T-cell (primary cell): Measurements from ENCODE around the gene AGTRAP. TPM values are rescaled to one million over a fixed set of nuclear protein-coding genes. Genes with fewer than 3 reads are reported as not detected.

Experiments used
- ATAC-seq, 4 experiments: fragments of 200-7000 bp in 3 of 4; fragments of 150-1000 bp in 1 of 4; cut with Tn5 transposase; replicated peaks in 1 of 4; 1 replicate in 3 of 4; 2 replicates in 1 of 4; pipeline ENCODE4 v1.10.0; 2021; ENCODE audit warnings: moderate library complexity in 3 of 4, mild to moderate bottlenecking in 2 of 4, moderate number of reproducible peaks in 1 of 4
- CTCF ChIA-PET, 2 donors: fragments of 300-600 bp; sonication (Branson Sonifier 250); formaldehyde crosslinking; loops; one replicate each; lab custom pipeline; 2022; ENCODE audit warnings: antibody characterized with exemption in 2 of 2; lab: Charles Lee
- POLR2A ChIA-PET, 2 donors: fragments of 300-600 bp; sonication (Branson Sonifier 250); formaldehyde crosslinking; loops; one replicate each; lab custom pipeline; 2022; ENCODE audit warnings: antibody characterized with exemption in 2 of 2; lab: Charles Lee
- DNase-seq, 35 experiments: peaks; one replicate each; pipeline versions ENCODE4 v3.0.0 to v3.0.0-alpha.2; 2013 to 2023
- H3K27ac ChIP-seq: one replicate; pipeline ENCODE4 v1.5.1; 2013; ENCODE audit warnings: low read length
- H3K27me3 ChIP-seq, 2 experiments: replicated peaks in 1 of 2; 1 replicate in 1 of 2; 2 replicates in 1 of 2; pipeline versions ENCODE4 v1.6.1 to v1.7.0; 2013; ENCODE audit warnings: low read length in 1 of 2, mixed read lengths in 1 of 2; ENCODE audit not compliant: control insufficient read depth in 2 of 2, insufficient read depth in 2 of 2; ENCODE audit errors: extremely low read depth in 1 of 2
- H3K36me3 ChIP-seq, 2 donors: 1 replicate in 1 of 2; 2 replicates in 1 of 2; pipeline versions ENCODE4 v1.6.1 to v1.7.0; 2013; ENCODE audit warnings: low read length in 1 of 2; ENCODE audit not compliant: control insufficient read depth in 2 of 2, insufficient read depth in 1 of 2; ENCODE audit errors: extremely low read depth in 1 of 2
- H3K4me1 ChIP-seq, 2 experiments: 1 replicate in 1 of 2; 2 replicates in 1 of 2; pipeline versions ENCODE4 v1.6.1 to v1.7.0; 2013; ENCODE audit warnings: low read length in 2 of 2, mixed read lengths in 1 of 2; ENCODE audit not compliant: insufficient read depth in 2 of 2, control insufficient read depth in 1 of 2; ENCODE audit errors: extremely low read depth in 1 of 2
- H3K4me3 ChIP-seq, 2 donors: 1 replicate in 1 of 2; 2 replicates in 1 of 2; pipeline versions ENCODE4 v1.5.1 to v1.7.0; 2013; ENCODE audit warnings: mild to moderate bottlenecking in 2 of 2, low read length in 1 of 2, moderate library complexity in 1 of 2; ENCODE audit not compliant: control insufficient read depth in 1 of 2; ENCODE audit errors: extremely low read depth in 1 of 2
- H3K9me3 ChIP-seq: 2 replicates; pipeline ENCODE4 v1.7.0; 2013
- H3K27ac Mint-ChIP-seq, 2 donors: one replicate each; pipeline ENCODE4 v1.8.0; 2020 to 2021; ENCODE audit warnings: mild to moderate bottlenecking in 2 of 2, mixed read lengths in 2 of 2
- H3K27me3 Mint-ChIP-seq, 2 donors: one replicate each; pipeline ENCODE4 v1.8.0; 2021 to 2022; ENCODE audit warnings: mixed read lengths in 2 of 2
- H3K36me3 Mint-ChIP-seq: one replicate; pipeline ENCODE4 v1.8.0; 2021; ENCODE audit warnings: mixed read lengths
- H3K4me1 Mint-ChIP-seq, 3 donors: one replicate each; pipeline ENCODE4 v1.8.0; 2020 to 2022; ENCODE audit warnings: mixed read lengths in 3 of 3, mild to moderate bottlenecking in 1 of 3
- H3K4me3 Mint-ChIP-seq, 3 donors: one replicate each; pipeline ENCODE4 v1.8.0; 2020 to 2022; ENCODE audit warnings: mild to moderate bottlenecking in 3 of 3, mixed read lengths in 3 of 3, moderate library complexity in 3 of 3
- H3K9me3 Mint-ChIP-seq, 3 donors: one replicate each; pipeline ENCODE4 v1.8.0; 2020 to 2022; ENCODE audit warnings: mixed read lengths in 3 of 3
- WGBS: methylation state at CpG from one replicate; pipeline ENCODE4 v1.1.5; 2013; ENCODE audit warnings: missing lambda C conversion rate; ENCODE audit not compliant: insufficient coverage; 5-methylcytosine and 5-hydroxymethylcytosine counted together
- total RNA-seq, 35 experiments: library from RNA in 6 of 35; stranded (reverse) in 6 of 35; fragments of 120-200 nt in 1 of 35; gene quantifications; one replicate each; pipeline versions ENCODE4 v1.2.1 to v1.2.4 and lab custom pipeline; 2013 to 2026

Gene AGTRAP
- total RNA-seq, 5 donors from 2014 or later (not counting 1 experiment from before 2014, with no cell fraction given), result 15.8 to 30.4 (median 19.5) TPM

DNA sequence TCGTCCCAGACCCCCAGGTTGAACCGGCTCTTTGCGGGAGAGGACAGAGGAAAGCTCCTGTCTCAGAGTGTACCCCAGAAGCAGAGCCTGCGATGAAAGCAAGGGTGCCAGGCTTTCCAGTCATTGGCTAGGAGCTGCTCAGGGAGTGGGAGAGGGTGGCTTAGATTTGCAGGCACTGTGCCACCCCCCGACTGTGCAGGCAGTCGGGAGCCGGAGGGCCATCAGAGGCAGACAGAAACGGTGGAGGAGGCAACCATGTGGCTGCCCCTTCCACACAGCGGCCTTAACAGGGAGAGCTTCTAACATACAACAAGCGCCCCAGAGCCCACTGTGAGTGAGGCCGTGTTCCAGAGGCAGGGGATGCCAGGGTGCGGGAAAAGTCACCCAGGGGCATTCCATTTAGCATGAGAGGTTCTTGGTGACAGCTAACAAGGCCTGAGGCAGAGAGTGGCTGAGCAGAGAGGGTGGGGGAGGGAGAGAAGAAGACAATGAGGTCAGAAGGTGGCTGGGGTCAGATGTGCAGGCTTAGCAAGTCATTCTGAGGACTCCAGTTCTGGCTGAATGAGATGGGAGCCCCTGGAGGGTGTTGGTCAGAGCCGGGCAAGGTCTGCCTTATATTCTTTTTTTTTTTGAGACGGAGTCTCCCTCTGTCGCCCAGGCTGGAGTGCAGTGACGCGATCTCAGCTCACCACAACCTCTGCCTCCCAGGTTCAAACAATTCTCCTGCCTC is 16.6 kb downstream of the AGTRAP start:
- peaks cover 12 to 25% of the 10 kb centered on the region in 2 donors for H3K36me3 ChIP-seq
- no peak overlapping the region for H3K27ac Mint-ChIP-seq
- no peak overlapping the region for H3K27ac ChIP-seq
- WGBS, result 93% methylated on average over 11 of the region's 17 CpGs
- DNase-seq (no peak), ATAC-seq (no peak)
- POLR2A ChIA-PET, result no interaction called here
- peaks cover 0 to 3% of the 10 kb centered on the region in 2 donors for H3K27me3 Mint-ChIP-seq
- no peaks in the 10 kb centered on the region for H3K27me3 ChIP-seq
- H3K4me1 Mint-ChIP-seq, result peaks cover 8 to 25% (median 16%) of the 10 kb centered on the region in 3 donors
- H3K4me3 ChIP-seq, result no peak overlapping the region
- H3K9me3 ChIP-seq, result no peaks in the 10 kb centered on the region
- H3K9me3 Mint-ChIP-seq, result no peaks in the 10 kb centered on the region
- CTCF ChIA-PET, result no interaction called here
- peaks cover 5% of the 10 kb centered on the region for H3K36me3 Mint-ChIP-seq
- H3K4me1 ChIP-seq, result peaks cover 0 to 22% of the 10 kb centered on the region in 2 experiments
- H3K4me3 Mint-ChIP-seq, result no peak overlapping the region

DNA sequence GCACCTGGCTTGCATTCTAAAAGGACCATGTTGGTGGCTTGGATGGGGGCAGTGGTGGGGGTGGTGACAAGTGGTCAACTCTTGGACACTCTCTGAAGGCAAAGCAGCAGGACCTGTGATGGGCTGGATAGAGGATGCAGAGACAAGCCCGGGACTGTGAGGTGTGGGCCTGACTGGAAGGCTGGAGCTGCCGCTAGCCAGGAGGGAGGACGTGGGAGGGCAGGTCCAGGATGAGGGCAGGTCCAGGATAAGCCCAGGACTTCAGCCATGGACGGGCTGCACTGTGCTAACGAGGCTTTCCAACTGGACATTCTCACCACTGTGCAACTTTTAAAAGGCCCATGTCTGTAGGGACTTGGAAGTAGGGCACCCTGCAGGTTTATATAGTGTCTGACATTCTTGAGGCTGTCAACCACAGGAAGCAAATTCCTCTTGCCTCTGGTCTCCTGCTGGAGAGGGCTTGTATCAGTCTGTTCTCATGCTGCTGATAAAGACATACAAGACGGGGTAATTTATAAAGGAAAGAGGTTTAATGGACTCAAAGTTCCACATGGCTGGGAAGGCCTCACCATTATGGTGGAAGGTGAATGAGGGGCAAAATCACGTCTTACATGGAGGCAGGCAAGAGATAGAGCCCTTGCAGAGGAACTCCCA is 17.7 kb downstream of the AGTRAP start:
- CTCF ChIA-PET, result no interaction called here
- H3K27ac ChIP-seq, result no peak overlapping the region
- WGBS, result 92% methylated on average over 2 of the region's 7 CpGs
- H3K36me3 Mint-ChIP-seq, result peaks cover 5% of the 10 kb centered on the region
- peaks cover 0 to 16% of the 10 kb centered on the region in 2 experiments for H3K4me1 ChIP-seq
- no peak for ATAC-seq
- no peaks in the 10 kb centered on the region for H3K9me3 ChIP-seq
- no peak overlapping the region for H3K27ac Mint-ChIP-seq
- DNase-seq, result no peak
- H3K4me1 Mint-ChIP-seq, result peaks cover 8 to 24% (median 16%) of the 10 kb centered on the region in 3 donors
- H3K27me3 ChIP-seq, result no peaks in the 10 kb centered on the region
- H3K36me3 ChIP-seq, result peaks cover 8 to 14% of the 10 kb centered on the region in 2 donors
- no peak overlapping the region for H3K4me3 ChIP-seq
- H3K9me3 Mint-ChIP-seq, result no peaks in the 10 kb centered on the region
- H3K27me3 Mint-ChIP-seq, result peaks cover 0 to 3% of the 10 kb centered on the region in 2 donors
- POLR2A ChIA-PET, result no interaction called here
- H3K4me3 Mint-ChIP-seq, result no peak overlapping the region

DNA sequence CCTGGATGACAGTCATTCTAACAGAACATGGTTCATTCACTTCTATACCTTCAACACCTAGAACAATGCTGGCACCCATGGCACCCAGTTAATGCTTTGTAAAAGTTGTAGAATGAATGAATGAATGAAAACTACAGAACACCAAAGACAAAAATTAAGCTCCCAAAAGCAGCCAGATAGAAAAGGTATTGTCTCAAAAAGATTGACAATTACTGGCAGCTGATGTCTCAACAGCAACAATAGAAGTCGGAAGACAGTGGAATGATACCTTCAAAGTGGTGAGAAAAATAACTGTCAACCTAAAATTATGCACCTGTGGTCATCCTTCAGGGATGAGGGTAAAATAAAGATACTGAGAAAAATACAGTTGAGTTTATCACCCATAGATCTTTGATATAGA is 21.1 kb downstream of the AGTRAP start:
- ChIA-PET POLR2A (no interaction called here), CTCF (no interaction called here)
- no peak for DNase-seq
- no peak for ATAC-seq
- H3K36me3 ChIP-seq, result no peaks in the 10 kb centered on the region
- no CpG with 5 or more reads among the region's 1 CpG for WGBS
- Mint-ChIP-seq H3K36me3 (no peaks in the 10 kb centered on the region), H3K27me3 (peaks cover 5 to 15% of the 10 kb centered on the region in 2 donors), H3K4me3 (no peak overlapping the region), H3K9me3 (no peaks in the 10 kb centered on the region), H3K27ac (no peak overlapping the region), H3K4me1 (peaks cover 8 to 16% (median 10%) of the 10 kb centered on the region in 3 donors)
- H3K9me3 ChIP-seq, result no peaks in the 10 kb centered on the region
- H3K4me1 ChIP-seq, result peaks cover 0 to 15% of the 10 kb centered on the region in 2 experiments
- no peak overlapping the region for H3K4me3 ChIP-seq
- H3K27me3 ChIP-seq, result peaks cover 0 to 10% of the 10 kb centered on the region in 2 experiments
- no peak overlapping the region for H3K27ac ChIP-seq

DNA sequence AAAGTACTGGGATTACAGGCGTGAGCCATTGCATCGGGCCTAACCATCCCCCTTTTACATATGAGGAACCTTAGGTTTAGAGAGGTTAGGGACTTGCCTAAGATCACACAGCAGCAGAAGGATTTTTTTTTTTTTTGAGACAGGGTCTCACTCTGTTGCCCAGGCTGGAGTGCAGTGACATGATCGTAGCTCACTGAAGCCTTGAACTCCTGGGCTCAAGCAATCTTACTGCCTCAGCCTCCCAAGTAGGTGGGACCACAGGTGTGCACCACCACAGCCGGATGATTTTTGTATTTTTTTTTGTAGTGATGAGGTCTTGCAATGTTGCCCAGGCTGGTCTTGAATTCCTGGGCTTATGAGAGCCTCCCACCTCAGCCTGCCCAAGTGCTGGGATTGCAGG is 23.9 kb downstream of the AGTRAP start:
- ATAC-seq (no peak), DNase-seq (no peak)
- ChIA-PET POLR2A (no interaction called here), CTCF (no interaction called here)
- Histone ChIP-seq H3K4me3 (no peak overlapping the region), H3K27ac (no peak overlapping the region), H3K9me3 (no peaks in the 10 kb centered on the region), H3K27me3 (peaks cover 0 to 35% of the 10 kb centered on the region in 2 experiments), H3K36me3 (no peaks in the 10 kb centered on the region), H3K4me1 (peaks cover 0 to 10% of the 10 kb centered on the region in 2 experiments)
- H3K36me3 Mint-ChIP-seq, result no peaks in the 10 kb centered on the region
- H3K9me3 Mint-ChIP-seq, result no peaks in the 10 kb centered on the region
- H3K4me3 Mint-ChIP-seq, result no peak overlapping the region
- WGBS, result no CpG with 5 or more reads among the region's 4 CpGs
- H3K4me1 Mint-ChIP-seq, result peaks cover 6 to 12% (median 10%) of the 10 kb centered on the region in 3 donors
- H3K27ac Mint-ChIP-seq, result no peak overlapping the region
- peaks cover 22 to 35% of the 10 kb centered on the region in 2 donors for H3K27me3 Mint-ChIP-seq

DNA sequence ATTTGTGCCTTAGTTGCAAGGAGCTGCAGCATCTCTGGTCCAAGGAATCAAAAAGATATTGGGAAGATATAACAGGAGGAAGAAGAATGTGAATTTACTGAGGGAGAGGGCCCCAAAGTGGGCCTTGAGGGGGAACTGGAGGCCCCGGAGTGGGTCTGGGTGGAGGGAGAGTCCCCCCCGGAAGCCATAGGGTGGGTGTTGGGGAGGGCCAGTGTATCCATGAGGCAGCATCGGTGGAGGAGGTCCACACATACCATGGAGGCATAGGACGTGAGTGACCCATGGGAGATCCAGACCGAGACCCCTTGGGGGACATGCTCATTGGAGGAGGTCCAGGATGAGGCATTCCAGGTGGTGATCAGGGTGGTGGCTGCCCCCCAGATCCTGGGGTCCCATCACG is 25.3 kb downstream of the AGTRAP start:
- DNase-seq, result no peak
- no peaks in the 10 kb centered on the region for H3K36me3 Mint-ChIP-seq

DNA sequence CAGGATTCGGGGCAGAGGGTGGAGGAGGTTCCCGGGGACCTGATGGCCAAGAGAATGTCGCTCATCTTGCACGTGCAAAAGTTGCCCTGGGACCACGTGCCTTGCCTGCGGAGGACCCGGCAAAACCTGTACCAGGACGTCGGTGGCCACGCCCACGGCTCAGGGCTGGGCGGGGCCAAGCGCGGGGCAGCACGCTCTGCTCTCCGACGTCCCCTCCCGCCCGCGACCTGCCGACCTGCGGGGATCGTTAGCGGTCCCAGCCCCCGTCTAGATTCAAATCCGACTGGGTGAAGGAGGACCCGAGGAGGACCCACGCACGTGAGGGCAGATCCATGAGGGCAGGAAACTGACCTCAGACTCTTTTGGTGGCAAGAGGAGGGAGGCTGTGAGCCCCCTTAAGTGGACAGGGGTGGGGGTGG is 26.1 kb downstream of the AGTRAP start, which contains the start of gene C1orf167:
Gene C1orf167 (plus strand): TSS at position 206 of the 419 bp plus-strand sequence. CDS start 2,208 bp downstream, outside the sequence.
- 4% methylated on average over 28 of the region's 29 CpGs for WGBS
- no peak within 1 kb of the TSS for H3K27ac Mint-ChIP-seq
- no peaks in the 10 kb centered on the region for H3K9me3 Mint-ChIP-seq
- Histone ChIP-seq H3K36me3 (no peaks in the 10 kb centered on the region), H3K27ac (no peak within 1 kb of the TSS), H3K27me3 (peaks cover 0 to 54% of the 10 kb centered on the region in 2 experiments), H3K9me3 (no peaks in the 10 kb centered on the region), H3K4me3 (peak within 1 kb of the TSS in 1 of 2 donors; percentile 32), H3K4me1 (peaks cover 0 to 10% of the 10 kb centered on the region in 2 experiments)
- peak within 1 kb of the TSS in 1 of 3 donors; percentile 4 for H3K4me3 Mint-ChIP-seq
- H3K4me1 Mint-ChIP-seq, result peaks cover 6 to 12% (median 10%) of the 10 kb centered on the region in 3 donors
- peak in 13 of 35 experiments; percentile 4 to 49 (median 24) for DNase-seq
- peak; percentile 45 to 76 (median 58) for ATAC-seq
- ChIA-PET POLR2A (no interaction called here), CTCF (no interaction called here)
- H3K36me3 Mint-ChIP-seq, result no peaks in the 10 kb centered on the region
- peaks cover 22 to 33% of the 10 kb centered on the region in 2 donors for H3K27me3 Mint-ChIP-seq

More for the DNA sequence above, 25.3 kb downstream of the AGTRAP start:
- ChIA-PET CTCF (no interaction called here), POLR2A (no interaction called here)
- H3K9me3 Mint-ChIP-seq, result no peaks in the 10 kb centered on the region
- no peak for ATAC-seq
- H3K27ac ChIP-seq, result no peak overlapping the region
- no peaks in the 10 kb centered on the region for H3K36me3 ChIP-seq
- H3K9me3 ChIP-seq, result no peaks in the 10 kb centered on the region
- H3K27me3 ChIP-seq, result peaks cover 0 to 48% of the 10 kb centered on the region in 2 experiments
- H3K27me3 Mint-ChIP-seq, result peaks cover 22 to 35% of the 10 kb centered on the region in 2 donors
- 89% methylated on average over 6 of the region's 6 CpGs for WGBS
- no peak overlapping the region for H3K4me3 ChIP-seq
- H3K4me3 Mint-ChIP-seq, result peak overlapping the region in 1 of 3 donors; percentile 4
- H3K4me1 Mint-ChIP-seq, result peaks cover 6 to 12% (median 10%) of the 10 kb centered on the region in 3 donors
- H3K4me1 ChIP-seq, result peaks cover 0 to 10% of the 10 kb centered on the region in 2 experiments
- no peak overlapping the region for H3K27ac Mint-ChIP-seq
